EH (cell line): ENCODE measurements around the gene ZBTB7B.
A peak's percentile ranks its signal among the peaks of the same experiment; 100 is the strongest.

Experiments
- DNase-seq: peaks from one replicate; pipeline ENCODE4 v3.0.0-alpha.2; 2015; ENCODE audit warnings: low read depth

Gene ZBTB7B

DNA sequence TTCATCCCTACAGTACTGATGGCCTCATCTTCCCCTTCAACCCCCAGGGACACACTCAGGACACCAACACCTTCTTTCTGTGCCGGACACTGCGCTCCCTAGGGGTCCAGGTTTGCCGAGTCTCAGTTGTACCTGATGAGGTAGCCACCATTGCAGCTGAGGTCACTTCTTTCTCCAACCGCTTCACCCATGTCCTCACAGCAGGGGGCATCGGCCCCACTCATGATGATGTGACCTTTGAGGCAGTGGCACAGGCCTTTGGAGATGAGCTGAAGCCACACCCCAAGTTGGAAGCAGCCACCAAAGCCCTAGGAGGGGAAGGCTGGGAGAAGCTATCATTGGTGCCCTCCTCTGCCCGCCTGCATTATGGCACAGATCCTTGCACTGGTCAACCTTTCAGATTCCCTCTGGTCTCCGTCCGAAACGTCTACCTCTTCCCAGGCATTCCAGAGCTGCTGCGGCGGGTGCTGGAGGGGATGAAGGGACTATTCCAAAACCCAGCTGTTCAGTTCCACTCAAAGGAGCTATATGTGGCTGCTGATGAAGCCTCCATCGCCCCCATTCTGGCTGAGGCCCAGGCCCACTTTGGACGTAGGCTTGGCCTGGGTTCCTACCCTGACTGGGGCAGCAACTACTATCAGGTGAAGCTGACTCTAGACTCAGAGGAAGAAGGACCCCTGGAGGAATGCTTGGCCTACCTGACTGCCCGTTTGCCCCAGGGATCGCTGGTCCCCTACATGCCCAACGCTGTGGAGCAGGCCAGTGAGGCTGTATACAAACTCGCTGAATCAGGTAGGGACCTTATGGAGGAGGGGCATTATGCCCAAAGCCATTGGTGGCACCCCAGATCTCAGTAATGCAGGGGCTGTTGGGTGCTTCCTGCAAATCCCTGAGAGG lies 14.3 kb upstream of the ZBTB7B start:
- DNase-seq = no peak

DNA sequence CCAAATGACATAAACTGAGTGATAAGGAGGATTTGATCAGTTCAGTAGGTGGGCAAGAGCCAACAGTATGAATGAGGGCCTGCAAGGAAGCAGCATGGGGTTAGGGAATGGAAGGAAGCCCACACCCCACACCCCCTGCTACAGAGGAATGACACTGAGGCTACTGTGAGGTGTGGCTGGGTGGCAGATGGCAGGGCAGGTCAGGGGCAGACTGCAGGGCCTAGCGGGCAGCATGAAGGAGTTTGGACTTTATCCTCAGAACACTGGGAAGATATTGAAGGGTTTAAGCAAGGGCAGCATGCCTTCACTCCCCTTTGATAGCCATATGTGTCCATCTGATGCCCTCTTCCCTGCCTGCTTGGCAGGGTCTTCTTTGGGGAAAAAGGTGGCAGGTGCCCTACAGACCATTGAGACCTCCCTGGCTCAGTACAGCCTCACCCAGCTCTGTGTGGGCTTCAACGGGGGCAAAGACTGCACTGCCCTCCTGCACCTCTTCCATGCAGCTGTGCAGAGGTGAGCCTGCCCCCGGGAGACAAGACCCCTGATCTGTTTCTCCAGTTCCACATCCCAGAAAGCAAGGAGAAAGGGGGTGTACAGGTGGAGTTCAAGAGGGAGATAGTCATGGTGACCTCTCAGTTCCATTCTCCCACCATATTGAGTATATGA lies 13.3 kb upstream of the ZBTB7B start:
- DNase-seq = no peak

DNA sequence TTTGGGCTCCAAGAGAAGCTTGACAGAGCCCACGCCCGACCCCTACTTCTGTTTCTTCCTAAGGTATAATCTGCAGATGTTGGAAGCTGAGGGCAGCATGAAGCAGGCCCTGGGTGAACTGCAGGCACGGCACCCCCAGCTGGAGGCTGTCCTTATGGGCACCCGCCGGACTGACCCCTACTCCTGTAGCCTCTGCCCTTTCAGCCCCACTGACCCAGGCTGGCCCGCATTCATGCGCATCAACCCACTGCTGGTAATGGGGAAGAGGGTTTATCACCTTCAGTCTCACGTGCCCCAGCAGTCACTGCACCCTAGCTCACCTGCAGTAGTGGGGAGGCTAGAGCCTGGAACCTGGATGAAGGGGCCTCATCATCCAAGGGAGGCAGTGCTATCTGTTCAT lies 12.3 kb upstream of the ZBTB7B start:
- DNase-seq = no peak

DNA sequence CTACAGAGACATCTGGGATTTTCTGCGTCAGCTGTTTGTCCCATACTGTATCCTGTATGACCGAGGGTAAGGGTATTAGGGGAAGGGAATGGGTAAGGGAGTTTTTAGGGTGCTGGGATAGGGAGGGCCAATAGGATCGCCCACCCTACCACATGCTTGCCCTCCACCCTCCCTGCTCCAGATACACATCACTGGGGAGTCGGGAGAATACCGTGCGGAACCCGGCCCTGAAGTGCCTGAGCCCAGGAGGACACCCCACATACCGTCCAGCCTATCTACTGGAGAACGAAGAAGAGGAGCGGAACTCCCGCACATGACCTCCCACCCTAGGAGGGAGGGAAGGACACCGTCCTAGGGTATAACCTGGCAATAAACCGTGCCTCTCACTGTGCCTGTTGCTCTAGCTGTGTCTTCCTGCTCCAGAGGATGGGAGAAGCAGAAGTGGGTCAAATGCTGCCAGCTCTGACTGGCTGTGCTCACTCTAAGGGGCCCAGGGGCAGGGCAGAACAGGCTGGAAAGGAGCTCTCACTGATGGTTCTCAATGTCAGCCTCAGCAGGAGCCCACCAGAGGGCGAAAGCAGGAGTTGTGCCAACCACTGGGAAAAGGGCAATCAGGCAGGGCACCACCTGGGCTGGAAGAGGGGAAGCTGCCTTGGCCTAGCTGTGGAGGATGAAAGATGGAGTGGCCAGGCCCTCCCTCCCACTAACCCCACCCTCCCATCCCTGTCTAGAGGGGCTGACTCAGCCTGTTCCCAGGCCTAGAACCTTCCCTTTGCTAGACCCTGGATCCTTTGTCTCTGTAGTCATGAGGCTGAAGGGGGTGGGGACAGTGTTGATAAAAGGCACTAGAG lies 9.7 kb upstream of the ZBTB7B start:
- DNase-seq = peak; percentile 52

DNA sequence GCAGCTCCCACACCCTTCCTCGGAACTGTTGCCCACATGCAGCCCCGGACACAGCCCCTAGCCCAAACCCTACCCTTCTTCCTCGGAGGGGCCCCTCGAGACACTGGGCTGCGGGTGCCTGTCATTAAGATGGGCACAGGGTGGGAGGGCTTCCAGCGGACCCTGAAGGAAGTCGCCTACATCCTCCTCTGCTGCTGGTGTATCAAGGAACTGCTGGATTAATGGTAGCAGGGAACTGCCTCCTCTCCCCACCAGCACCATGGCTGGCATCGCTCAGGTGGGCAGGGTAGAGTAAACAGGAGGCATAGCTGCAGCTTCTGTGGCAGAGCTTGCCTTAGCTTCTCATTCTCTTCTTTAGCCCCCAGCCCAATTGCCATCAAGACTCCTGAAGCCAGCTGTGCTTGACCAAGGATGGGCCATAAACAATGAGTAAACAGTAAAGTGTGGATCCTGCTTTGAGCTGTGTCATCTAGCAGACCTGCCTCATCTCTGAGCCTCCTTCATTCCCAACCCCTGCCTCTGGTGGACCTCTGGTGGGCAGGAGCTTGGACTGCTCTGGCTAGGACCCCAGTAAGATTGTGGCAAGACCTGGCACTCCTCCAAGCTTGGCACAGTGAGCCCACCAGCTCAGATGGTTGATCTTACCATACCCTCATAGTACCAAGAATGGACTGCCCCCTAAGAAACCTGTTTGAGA lies 8.9 kb upstream of the ZBTB7B start, which contains the start of gene LENEP:
LENEP (plus strand) TSS at position 15 of the 697 bp plus-strand sequence; CDS start at position 37, 22 bp downstream.
- no peak for DNase-seq

DNA sequence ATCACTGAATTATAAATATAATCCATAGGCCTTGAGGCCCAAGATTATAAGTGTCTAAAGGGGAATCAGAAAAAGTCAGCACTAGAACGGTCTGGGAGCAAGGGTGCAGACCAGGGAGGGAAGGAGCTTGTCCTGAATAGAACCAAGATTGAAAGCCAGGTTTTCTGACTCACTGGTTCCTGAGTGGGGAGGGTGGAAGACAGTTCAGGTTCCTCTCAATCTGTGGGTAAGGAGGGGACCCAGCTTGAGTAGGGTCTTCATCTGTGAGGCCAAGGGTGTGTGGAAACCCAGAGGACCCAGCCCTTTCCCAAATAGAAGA lies 8.4 kb upstream of the ZBTB7B start:
- no peak for DNase-seq

DNA sequence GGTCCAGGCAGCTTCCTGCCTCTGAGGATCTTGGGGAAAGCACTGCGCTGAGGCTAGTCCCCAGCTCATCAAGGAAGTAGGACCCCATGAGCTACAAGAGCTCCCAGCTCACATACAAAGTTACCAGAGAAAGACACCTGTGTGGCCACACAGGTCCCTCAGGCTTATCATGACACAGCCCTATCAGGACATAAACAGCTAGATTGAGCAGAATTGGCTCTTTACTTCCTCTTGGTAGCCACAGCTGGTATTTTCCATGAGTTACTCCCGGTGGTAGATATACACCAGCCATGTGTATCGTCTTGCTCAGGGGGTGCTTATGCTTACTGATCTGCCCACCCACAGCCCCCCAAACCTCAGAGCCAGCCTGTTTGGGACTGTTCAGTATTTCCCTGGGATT lies 8.0 kb upstream of the ZBTB7B start:
- DNase-seq = no peak

DNA sequence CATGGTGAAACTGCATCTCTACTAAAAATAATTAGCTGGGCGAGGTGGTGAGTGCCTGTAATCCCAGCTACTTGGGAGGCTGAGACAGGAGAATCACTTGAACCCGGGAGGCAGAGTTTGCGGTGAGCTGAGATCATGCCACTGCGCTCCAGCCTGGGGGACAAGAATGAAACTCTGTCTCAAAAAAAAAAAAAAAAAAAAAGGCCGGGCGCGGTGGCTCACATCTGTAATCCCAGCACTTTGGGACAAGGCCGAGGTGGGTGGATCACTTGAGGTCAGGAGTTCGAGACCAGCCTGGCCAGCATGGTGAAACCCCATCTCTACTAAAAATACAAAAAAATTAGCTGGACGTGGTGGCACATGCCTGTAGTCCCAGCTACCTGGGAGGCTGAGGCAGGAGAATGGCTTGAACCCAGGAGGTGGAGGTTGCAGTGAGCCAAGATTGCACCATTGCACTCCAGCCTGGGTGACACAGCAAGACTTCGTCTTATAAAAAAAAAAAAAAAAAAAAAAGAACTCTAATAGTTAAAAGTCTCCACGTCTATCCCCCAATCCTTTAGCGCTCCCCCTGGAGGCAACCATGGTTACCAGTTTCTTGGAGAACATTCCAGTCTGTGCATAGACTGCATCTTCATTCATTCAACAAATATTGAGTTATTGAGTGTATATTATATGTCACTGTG lies 7.2 kb upstream of the ZBTB7B start:
- peak; percentile 86 for DNase-seq

DNA sequence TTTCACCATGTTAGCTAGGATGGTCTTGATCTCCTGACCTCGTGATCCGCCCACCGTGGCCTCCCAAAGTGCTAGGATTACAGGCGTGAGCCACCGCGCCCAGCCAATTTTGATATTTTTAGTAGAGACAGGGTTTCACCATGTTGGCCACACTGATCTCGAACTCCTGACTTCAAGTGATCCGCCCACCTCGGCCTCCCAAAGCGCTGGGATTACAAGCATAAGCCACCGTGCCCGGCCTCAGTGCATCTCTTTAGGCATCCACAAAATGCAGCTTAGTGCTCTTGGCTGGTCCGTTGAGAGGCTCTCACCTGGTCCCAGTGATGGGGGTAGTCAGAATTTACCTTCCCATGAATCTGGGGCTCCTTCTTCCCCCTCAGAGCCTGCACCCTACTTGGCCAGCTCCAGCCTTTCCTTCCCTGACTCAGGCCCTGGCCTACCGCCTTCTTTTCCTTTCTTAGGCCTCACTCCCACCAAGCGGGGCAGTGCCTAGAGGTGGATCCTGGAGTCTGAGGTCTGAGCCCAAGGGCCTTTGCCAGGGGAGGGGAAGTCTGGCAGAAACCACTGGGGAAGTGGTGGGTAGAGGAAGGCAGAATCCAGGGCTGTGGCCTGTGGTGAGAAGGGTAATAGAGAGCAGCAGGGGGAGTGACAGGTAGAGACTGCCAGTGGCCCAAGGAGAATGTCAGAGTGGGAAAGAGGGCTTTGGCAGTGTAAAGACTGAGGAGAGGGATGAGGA lies 5.5 kb upstream of the ZBTB7B start:
- DNase-seq = no peak

DNA sequence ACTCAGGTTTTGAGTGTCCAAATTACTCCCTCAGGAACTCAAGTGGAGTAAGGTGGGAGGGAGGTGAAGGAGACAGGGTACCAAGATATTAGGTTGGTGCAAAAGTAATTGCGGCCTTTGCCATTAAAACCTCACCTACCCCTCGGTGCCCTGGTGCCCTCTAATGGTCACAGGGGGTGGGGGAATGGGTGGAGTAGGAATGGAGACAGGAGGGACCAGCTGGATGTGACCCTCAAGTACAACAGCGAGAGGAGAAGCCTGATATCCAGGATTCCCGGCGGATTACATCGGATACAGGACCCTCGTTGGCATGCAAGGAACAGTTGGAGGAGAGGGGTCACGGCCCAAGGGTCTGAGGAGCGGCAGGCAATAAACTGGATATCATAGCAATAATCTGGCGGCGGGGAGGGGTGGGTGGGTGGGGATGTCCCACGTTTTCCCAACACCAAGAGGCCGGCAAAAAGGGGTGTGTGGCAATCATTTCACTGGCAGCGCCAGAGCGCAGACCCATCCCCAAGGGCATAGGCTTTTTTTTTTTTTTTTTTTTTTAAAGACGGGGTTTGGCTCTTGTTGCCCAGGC lies 4.3 kb upstream of the ZBTB7B start:
- DNase-seq = no peak

DNA sequence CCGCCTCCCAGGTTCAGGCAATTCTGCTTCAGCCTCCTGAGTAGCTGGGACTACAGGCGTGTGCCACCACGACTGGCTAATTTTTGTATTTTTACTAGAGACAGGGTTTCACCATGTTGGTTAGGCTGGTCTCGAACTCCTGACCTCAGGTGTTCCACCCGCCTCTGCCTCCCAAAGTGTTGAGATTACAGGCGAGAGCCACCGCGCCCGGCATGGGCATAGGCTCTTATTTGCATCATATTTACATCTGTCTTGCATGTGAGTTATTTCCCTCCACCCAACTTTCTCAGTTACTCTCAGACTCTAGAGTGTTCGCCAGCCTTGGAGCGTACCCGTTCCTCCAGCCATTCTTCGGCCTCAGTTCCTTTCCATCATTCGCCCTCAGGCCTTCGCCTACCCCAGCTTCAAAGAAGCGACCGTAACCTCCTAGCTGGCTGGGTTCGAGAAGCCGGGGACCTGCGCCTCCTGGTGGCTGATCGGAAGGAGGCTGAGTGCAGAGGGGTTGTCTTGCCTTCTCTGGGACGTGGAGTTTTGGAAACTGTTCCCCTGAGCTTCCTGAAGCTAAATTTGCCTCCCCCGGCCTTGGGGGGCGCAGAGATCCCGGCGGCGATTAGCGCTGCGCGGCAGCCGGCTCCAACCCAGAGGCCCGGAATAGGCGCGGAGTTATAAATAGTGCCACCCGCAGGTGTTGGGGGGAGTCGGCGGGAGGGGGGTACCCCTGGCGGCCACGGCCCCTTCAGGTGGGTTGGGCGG lies 3.6 kb upstream of the ZBTB7B start:
- peak; percentile 74 for DNase-seq

DNA sequence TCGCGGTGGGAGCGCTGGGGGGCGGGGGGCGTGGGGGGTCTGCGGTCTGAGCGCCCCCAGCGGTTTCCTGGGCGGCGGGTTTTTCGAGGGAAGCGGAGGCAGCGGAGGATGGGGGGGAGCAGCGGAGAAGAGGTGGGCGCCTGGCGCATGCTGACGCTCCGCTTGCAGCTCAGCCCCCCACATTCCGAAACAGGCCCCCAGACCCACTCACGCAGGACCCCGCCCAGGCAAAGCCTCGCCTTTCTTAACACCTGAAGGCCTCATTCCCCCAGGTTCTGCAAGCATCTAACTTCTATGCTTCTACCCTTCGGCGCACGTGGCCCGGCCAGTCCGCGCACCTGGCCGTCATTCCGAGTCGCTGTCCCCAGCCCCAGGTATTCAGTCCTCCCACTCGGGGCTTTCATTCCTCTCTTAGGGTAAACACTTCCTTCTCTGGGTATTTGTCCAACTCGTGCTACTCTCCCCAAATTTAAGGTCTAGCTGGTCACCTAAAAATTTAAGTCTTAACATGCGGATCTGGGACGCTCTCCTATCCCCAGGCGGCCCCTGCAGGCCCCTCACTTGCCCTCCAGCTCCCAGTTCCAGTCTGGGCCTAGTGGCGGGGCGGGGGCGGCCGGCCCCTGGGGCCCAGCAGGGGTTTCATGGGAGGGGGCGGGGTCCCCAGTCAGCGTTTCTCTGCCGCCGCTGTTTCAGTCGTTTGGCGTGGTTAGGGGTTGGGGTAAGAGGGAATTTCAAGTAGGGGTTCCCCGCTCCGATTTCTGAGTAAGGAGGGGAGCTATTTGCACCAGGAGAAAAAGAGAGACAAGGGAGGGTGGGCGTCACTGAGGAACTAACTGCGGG lies 2.8 kb upstream of the ZBTB7B start:
- DNase-seq = no peak

DNA sequence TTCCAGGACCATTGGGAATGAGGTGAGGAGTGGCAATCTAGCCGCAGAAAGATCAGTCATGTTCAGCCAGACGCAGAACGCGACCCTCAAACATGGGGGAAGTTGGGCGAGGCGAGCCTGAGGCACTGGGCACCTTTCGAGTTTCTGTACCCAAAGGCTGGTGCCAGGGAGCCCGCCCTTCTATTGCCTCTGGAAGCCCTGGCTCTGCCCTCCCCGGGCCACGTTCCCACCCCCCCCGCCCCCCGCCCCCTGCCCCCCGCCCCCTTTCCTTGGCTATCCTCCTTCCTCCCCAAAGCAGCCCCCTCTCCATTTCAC lies 2.2 kb upstream of the ZBTB7B start:
- no peak for DNase-seq

DNA sequence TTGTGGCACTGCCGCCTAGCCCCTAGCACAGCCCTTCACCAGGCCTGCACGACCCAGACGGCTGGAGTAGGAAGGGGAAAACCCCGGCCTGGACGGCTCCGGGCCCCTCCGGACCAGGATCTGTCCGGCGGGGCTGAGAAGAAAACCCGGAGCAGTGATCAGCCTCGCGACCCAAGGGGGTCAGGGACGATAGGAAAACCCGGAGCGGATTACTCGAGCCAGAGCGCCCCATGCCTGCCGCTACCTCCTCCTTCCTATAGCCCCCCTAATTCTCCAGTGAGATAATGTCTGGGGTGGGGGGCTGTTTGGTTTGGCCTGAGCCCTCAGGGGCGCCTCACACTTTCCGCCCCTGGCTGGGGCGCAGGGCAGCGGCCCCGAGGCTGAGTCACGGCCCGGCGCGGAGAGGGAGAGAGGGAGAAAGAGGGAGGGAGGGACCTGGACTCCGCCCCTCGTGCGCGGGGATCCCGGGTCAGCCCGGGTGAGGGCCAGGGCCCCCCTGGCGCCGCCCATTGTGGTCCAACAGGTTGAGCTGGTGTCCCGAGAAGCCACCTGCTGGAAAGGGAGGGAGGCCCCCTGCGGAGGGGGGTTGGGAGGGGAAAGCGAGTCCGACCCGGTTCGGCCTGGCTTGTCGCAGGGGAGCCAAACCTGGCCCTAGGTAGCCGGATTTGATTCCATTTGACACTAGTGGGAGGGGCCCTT lies 1.7 kb upstream of the ZBTB7B start:
- peak; percentile 83 for DNase-seq

DNA sequence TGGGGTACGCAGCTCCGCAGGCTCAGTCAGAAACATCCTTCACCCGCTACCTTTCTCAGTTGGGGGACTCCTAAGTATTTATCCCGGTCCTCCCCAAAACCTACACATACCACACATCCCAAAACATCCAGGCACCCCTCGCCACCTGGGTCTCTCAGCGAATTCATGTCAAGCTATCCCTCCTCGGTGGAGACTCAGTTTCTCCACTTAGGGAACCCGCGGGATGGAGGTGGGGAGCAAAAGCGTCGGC lies 1.3 kb upstream of the ZBTB7B start:
- no peak for DNase-seq

DNA sequence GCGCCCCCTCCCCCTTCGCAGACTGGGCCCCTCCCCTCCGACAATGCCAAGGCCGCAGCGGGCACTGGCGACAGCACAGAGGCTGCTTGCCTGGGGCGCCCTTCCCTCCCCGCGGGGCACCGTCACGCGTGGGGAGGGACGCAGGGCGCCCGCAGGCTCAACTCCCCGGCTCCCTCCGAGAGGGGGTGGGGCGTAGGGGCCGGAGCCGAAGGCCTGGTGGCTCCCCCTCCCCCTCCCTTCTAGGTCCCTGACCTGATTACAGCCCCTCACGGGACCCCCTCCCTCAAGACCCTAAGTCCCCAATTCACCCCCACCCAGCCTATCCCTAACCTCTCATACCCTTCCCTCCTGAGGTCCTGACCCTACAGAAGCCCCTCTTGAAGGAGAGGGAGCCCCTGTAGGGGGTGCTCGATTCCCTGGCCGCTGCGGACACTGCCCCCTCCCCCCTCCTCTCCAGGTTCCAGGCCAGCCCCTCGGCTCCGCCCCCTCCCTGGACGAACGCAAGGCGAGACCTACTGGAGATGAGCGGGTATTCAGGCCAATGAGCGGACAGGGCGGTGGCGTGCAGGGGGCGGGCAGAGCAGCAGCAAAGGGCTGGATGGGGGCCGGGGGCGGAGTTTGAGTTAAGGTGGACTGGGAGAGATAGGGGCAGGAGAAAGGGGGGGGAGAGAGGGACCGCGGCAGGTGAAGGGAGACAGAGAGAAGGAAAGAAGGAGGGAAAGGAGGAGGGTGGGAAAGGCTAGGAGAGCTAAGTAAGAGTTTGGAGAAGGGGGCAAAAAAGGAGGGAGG lies 733 bp upstream of the ZBTB7B start:
- DNase-seq = peak; percentile 99

DNA sequence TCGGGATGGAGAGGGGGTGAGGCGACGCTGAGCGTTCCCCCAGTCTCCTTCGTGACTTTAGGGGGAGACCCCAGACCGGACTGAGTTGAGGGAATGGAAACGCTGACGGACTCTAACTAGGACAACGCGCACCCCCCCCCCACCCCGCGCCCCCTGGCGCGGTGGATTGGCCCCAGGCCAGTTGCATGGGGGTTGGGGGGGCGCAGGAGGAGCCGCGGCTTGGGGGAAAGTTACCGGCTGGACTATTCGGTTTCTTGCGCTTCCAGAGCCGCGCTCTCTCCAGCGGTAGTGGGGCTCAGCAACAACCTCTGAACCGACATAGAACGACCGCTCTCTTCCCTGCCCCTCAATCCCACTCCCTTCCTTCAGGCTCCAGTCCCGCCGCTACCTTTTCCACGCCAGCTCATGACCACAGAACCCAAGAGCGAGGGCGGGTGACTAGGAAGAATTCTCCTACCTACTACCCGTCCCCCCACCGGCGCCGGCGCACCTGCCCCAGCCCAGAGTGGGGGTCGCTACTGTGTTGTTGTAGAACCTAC lies 694 bp downstream of the ZBTB7B start:
- peak; percentile 21 for DNase-seq
